GM12864 (cell line): ENCODE results near the gene ATXN10.

ENCODE experiments used
- DNase-seq: peaks from one replicate; pipeline ENCODE4 v3.0.0-alpha.2; 2011; ENCODE audit warnings: low read depth
- H3K4me3 ChIP-seq: 2 replicates; pipeline ENCODE4 v1.5.1; 2011; ENCODE audit warnings: mild to moderate bottlenecking, low read depth, low read length, control low read depth
- TF ChIP-seq, protein P1 (sequence below): IDR thresholded peaks from 2 replicates; pipeline ENCODE4 v1.5.1; 2011; ENCODE audit warnings: low read depth, mild to moderate bottlenecking, moderate library complexity, low read length, control low read depth, inconsistent platforms; ENCODE audit errors: missing control alignments

The ATXN10 gene

GRCh38 chr22:45629469-45630089 is 42.1 kb upstream of the ATXN10 start:
- TF ChIP-seq, protein P1, sequence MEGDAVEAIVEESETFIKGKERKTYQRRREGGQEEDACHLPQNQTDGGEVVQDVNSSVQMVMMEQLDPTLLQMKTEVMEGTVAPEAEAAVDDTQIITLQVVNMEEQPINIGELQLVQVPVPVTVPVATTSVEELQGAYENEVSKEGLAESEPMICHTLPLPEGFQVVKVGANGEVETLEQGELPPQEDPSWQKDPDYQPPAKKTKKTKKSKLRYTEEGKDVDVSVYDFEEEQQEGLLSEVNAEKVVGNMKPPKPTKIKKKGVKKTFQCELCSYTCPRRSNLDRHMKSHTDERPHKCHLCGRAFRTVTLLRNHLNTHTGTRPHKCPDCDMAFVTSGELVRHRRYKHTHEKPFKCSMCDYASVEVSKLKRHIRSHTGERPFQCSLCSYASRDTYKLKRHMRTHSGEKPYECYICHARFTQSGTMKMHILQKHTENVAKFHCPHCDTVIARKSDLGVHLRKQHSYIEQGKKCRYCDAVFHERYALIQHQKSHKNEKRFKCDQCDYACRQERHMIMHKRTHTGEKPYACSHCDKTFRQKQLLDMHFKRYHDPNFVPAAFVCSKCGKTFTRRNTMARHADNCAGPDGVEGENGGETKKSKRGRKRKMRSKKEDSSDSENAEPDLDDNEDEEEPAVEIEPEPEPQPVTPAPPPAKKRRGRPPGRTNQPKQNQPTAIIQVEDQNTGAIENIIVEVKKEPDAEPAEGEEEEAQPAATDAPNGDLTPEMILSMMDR, result no peak

GRCh38 chr22:45630436-45630835 is 41.2 kb upstream of the ATXN10 start:
- DNase-seq, result no peak
- TF ChIP-seq, protein P1, result no peak
- H3K4me3 ChIP-seq, result no peak overlapping the region

More at GRCh38 chr22:45629469-45630089, 42.1 kb upstream of the ATXN10 start:
- H3K4me3 ChIP-seq, result no peak overlapping the region
- no peak for DNase-seq

- DNase-seq, result no peak
- TF ChIP-seq, protein P1, result no peak
- no peak overlapping the region for H3K4me3 ChIP-seq
These were observed 40.3 kb upstream of the ATXN10 start for GRCh38 chr22:45631140-45631840.

DNA sequence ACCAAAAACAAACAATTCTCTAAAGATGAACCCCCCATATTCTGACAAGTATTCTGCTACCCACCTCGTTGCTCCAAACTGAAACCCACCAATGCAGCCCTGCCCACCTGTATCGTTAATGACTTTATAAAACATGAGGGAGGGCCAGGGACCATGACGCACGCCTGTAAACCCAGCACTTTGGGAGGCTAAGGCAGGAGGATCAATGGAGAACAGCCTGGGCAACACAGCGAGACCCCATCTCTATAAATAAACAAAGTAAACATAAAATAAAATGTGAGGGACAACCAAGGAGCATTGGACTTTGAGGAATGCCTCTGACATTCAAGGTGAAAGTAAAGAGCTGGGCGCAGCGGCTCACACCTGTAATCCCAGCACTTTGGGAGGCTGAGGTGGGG is 39.8 kb upstream of the ATXN10 start:
- H3K4me3 ChIP-seq, result no peak overlapping the region
- TF ChIP-seq, protein P1, result no peak
- DNase-seq, result no peak

- H3K4me3 ChIP-seq, result no peak overlapping the region
- DNase-seq, result no peak
- TF ChIP-seq, protein P1, result no peak
These were observed 38.7 kb upstream of the ATXN10 start for GRCh38 chr22:45632791-45633515.

- TF ChIP-seq, protein P1, result no peak
- DNase-seq, result no peak
- no peak overlapping the region for H3K4me3 ChIP-seq
These were observed 35.0 kb upstream of the ATXN10 start for GRCh38 chr22:45636683-45637082.
